ENCODE results near the gene CCDC88B.

- TF ChIP-seq, protein P1, sequence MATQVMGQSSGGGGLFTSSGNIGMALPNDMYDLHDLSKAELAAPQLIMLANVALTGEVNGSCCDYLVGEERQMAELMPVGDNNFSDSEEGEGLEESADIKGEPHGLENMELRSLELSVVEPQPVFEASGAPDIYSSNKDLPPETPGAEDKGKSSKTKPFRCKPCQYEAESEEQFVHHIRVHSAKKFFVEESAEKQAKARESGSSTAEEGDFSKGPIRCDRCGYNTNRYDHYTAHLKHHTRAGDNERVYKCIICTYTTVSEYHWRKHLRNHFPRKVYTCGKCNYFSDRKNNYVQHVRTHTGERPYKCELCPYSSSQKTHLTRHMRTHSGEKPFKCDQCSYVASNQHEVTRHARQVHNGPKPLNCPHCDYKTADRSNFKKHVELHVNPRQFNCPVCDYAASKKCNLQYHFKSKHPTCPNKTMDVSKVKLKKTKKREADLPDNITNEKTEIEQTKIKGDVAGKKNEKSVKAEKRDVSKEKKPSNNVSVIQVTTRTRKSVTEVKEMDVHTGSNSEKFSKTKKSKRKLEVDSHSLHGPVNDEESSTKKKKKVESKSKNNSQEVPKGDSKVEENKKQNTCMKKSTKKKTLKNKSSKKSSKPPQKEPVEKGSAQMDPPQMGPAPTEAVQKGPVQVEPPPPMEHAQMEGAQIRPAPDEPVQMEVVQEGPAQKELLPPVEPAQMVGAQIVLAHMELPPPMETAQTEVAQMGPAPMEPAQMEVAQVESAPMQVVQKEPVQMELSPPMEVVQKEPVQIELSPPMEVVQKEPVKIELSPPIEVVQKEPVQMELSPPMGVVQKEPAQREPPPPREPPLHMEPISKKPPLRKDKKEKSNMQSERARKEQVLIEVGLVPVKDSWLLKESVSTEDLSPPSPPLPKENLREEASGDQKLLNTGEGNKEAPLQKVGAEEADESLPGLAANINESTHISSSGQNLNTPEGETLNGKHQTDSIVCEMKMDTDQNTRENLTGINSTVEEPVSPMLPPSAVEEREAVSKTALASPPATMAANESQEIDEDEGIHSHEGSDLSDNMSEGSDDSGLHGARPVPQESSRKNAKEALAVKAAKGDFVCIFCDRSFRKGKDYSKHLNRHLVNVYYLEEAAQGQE (IDR thresholded peaks at IDR 0.05; ENCODE audit: insufficient read depth in 1 of 2, low read depth in 2 of 2, low read length in 2 of 2): no peak
- no peak for TF ChIP-seq POLR2AphosphoS5 (IDR thresholded peaks at IDR 0.05; ENCODE audit: low read depth, low read length)
- TF ChIP-seq TAF1 (IDR thresholded peaks at IDR 0.05; ENCODE audit: borderline replicate concordance, insufficient read depth, low read length): no peak
Measured at GRCh38 chr11:64360448-64360921, 20.5 kb downstream of the CCDC88B start.

All from PFSK-1 (cell line).